HG03159 (cell line): ENCODE results near the gene ASB10.
A peak's percentile ranks its signal among the peaks of the same experiment; 100 is the strongest.

ENCODE experiments used
- ATAC-seq: cut with Tn5 transposase; IDR thresholded peaks from one replicate; pipeline ENCODE4 v1.9.1; 2021; ENCODE audit warnings: mild to moderate bottlenecking, moderate library complexity; ENCODE audit not compliant: unreplicated experiment

Gene ASB10

GRCh38 chr7:151186640-151187408 lies at the start of gene ASB10:
Gene ASB10 (minus strand): TSS chr7:151187250. CDS start chr7:151187130, 120 bp downstream.
- no peak for ATAC-seq

DNA sequence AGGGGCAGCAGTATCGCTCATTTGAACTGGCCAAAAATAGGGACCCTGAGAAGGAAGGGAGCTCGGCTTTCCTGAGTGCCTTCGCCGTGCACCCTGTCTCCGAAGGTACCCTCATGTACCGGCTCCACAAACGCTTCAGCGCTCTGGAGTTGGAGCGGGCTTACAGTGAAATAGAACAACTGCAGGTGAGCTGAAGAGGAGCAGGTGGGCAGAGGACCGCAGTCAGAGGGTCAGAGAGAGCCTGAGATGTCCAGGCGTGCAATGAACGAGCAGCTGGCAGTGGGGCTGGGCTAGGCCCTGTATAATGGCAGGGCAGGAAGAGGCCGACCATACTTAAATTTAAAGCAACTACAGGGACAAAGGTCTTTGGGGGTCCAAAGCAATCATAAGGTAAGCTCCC lies 49.4 kb upstream of the ASB10 start:
- ATAC-seq, result no peak

DNA sequence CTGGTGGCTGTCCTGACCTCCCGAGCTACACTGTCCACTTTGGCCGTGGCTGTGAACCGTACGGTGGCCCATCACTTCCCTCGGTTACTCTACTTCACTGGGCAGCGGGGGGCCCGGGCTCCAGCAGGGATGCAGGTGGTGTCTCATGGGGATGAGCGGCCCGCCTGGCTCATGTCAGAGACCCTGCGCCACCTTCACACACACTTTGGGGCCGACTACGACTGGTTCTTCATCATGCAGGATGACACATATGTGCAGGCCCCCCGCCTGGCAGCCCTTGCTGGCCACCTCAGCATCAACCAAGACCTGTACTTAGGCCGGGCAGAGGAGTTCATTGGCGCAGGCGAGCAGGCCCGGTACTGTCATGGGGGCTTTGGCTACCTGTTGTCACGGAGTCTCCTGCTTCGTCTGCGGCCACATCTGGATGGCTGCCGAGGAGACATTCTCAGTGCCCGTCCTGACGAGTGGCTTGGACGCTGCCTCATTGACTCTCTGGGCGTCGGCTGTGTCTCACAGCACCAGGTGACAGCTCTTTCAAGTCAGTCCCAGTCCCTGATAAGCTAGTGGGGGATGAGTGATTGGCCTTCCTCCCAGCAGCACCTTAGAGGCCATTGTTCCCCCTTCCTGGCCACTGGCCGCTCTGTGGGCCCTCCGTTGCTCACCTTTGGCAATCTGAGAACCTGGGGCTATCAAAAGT lies 48.2 kb upstream of the ASB10 start:
- no peak for ATAC-seq

DNA sequence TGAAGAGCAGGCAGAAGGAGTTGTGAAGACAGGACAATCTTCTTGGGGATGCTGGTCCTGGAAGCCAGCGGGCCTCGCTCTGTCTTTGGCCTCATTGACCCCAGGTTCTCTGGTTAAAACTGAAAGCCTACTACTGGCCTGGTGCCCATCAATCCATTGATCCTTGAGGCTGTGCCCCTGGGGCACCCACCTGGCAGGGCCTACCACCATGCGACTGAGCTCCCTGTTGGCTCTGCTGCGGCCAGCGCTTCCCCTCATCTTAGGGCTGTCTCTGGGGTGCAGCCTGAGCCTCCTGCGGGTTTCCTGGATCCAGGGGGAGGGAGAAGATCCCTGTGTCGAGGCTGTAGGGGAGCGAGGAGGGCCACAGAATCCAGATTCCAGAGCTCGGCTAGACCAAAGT lies 46.8 kb upstream of the ASB10 start:
- no peak for ATAC-seq

DNA sequence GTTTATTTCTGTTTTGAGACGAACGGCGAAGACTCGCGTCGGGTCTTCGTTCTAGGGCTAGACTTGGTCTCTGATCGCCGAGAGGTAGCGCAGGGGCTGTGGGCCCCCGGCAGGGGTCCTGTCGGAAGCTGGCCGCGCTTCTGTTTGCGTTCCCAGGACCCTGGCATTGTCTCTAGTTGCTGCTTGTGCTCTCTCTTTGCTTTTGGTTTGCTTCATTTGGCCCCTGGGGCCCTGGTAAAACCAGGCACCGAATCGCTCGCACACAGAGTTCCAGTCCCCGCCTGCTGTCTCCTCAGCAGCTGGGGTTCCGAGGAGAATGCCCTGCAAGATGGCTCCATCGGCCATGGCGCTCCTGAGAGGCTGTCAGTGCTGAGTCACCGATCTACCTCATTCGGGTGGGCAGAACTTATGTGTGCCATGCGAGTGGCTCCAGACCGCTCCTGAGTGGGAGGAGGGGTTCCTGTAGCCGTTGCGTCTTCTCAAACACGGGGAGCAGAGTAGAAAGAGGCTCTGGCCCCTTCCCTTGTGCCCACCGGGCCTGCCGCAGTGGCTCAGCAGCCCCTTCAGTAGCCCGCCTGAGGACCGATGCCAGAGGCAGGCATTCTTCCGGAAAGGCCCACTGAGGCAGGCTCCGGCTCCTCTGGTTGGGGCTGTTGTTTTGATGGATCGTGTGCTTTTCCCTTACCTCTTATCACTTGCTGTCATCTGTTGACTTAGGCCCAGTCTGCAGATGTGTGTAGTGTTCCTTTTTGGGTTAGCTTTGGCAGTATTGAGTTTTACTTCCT lies 46.1 kb upstream of the ASB10 start:
- ATAC-seq, result peak; percentile 29

DNA sequence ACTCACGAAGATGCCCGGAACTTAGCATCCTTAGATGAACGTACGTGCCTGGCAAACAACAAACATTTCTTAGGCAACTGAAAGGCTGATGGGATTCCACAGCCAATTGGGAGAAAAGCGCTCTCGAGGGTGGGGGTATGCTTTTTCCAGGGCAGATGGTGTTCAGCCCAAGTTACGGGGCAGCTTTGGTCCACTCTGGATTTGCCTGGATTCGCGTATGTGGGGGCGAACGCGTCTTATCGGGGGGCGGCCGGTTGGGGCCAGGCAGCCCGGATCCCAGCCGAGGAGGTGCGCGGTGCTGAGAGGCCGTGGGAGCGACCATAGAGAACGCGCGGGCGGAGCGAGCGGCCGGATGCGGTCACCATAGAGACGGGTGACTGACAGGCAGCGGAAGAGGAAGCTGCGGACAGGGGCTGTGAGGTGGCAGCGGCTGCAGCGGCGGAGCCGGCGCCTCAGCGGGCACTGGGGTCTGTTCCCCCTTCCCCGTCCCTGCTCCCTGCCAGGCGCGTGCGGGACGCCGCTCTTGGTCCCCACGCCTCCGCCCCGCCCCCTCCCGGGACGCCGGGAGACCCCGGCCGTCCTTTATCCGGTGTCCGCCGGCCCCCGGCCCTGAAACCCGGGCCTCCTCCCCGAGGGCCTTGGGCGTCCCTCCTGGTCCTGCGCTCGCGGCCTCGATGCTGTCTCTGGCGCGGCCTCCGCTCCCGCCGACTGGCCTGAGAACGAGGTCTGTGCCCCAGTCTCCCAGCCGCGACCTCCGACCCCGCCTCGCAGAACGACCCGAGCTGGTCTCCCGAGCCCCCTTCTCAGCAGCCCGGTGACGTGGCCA lies 45.3 kb upstream of the ASB10 start, which contains the start of gene CHPF2:
CHPF2 (plus strand) TSS at position 393 of the 826 bp plus-strand sequence. CDS start 1,529 bp downstream, outside the sequence.
- ATAC-seq, result peak; percentile 97

DNA sequence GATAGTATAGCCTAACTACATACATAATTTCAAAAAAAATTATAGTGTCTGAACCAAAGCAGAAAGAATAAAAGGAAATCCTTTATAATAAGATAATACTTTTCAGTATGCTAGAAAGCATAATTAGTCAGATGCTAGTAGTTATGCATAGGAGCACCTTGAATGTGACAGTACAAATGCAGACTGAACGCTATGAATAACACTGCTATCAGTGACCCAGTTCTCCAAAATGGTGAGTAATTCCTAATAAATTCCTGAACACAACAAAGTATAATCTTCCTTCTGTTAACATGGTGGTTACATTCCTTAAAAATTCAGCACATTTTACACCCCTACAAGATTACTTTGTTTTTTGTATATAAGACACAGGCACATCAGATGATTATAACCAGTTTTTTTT lies 44.0 kb upstream of the ASB10 start:
- ATAC-seq, result no peak

DNA sequence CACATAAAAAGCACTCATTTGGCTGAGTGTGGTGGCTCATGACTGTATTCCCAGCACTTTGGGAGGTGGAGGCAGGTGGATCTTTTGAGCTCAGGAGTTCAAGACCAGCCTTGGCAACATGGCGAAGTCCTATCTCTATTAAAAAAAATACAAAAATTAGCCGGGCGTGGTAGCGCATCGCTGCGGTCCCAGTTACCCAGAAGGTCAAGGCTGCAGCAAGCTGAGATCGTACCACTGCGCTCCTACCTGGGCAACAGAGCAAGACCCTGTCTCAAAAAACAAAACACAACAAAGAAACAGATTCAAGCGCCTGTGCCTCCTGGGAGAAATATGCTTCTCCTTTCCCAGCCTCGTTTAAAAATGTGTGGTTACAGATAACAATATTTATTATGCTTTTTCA lies 42.2 kb upstream of the ASB10 start:
- no peak for ATAC-seq

DNA sequence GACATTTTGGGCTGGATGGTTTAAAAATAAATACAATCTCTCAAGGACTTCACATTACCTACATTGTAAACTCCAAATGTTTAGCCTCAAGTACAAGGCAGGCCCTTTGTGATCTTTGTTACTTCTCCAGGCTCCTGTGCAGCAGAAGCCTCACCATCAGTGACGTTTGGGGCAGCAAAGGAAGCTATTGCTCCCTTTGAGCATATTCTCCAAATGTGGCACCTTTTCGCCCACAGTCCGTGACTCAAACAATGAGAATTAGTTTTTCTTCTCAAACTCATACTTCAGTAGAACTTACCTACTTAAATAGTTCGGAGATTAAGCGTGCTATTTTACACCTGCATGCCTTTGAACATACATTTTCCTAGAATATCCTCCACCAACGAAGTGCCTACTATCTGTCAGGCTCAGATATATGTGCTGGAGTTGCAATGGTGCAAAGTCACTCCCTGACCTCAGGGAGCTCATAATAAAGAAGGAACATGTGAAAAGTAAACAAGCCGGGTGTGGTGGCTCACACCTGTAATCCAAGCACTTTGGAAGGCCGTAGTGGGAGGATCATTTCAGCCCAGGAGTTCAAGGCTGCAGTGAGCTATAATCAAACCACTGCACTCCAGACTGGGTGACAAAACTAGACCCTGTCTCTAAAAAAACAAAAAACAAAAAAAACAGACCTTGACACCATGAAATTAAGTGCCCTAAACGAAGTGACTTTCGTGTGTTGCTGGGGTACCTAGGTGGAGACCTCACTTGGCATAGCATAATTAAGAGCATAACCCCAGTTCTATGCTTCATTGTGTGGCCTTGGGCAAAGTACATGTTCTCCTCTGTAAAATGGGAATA lies 41.2 kb upstream of the ASB10 start:
- ATAC-seq, result no peak

DNA sequence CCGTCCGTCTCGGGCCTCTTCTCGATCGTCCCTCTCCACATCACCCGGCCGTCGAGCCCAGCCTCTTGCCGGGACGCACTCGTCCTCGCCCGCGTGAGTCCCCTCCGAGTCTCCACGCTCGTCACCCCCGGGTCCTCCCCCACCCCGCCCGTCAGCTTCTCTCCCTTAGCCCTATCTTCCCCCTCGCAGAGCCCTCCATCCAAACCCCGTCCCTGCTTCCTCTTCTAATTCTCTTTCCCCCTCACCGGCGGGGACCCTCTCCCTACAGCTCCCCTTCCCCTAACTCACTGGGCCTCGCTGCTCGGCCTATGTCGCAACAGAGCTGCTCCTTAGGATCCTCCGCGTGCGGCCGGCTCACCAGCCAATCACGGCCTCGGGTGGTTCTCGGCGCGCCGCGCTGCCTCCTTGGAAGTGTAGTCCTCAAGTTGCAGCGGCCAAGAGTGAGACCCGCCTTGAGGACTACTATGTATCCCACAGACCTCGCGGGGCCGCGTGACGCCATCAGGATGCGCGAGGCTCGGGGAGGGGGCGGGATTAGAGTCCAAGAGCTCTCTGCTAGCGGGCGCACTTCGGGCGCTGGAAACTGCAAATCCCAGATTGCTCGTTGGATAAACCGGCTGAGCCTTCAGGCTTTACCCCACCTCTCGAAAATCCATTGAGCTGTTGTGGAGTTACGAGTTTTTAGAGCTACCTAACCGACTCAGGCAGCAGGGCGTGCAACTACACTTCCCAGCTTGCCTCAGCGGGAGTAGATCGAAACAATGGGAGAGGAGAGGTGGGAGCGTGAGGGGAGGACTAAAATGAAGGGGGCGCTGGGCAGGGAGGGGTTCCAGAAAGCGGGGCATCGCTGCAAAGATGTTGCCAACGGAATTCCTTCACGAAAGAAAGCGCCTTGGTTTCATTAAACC lies 40.1 kb upstream of the ASB10 start, which contains the start of gene ABCF2:
ABCF2 (minus strand) TSS at position 331 of the 908 bp plus-strand sequence. CDS start 747 bp downstream, outside the sequence.
- ATAC-seq, result peak; percentile 99

DNA sequence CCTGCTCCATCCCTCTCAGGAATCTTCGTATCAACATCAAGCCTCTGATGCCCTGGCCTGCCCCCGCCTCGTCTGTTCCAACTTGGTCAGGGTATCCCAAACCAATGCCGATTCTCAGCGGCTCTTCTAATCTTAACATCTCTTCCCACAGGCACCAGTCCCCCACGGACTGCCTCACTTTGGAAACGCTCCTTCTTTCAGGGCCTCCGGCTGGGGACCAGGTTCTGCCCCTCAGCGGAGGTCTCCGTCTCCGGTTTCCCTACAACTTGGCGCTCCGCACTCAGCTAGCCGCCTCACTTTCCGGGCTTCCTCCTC lies 39.5 kb upstream of the ASB10 start:
- peak; percentile 13 for ATAC-seq

DNA sequence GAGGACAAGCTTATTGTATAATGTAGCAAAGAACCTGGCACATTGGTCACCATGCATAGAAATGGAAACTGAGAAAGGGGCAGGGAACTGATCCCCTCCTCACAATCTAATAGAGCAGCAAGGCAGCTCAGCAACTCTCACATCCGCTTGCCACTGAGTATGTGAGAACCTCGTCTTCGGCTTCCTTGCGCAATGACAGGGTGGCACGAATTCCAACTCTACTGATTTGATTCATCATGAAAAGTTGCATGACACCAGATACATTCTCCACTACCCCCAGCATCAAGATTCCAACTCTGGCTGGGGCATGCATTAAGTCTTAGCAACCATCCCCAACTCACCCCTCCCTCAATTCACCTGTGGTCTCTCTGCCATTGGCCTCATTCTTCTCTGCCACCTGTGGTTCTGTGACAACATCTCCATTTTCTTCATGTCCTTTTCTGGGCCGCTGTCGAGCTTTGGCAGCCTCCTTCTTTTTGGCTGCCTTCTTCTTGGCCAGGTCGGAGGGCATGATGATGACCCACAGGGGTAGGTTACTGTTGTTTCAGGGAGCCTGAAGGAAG lies 39.0 kb upstream of the ASB10 start:
- ATAC-seq, result no peak

DNA sequence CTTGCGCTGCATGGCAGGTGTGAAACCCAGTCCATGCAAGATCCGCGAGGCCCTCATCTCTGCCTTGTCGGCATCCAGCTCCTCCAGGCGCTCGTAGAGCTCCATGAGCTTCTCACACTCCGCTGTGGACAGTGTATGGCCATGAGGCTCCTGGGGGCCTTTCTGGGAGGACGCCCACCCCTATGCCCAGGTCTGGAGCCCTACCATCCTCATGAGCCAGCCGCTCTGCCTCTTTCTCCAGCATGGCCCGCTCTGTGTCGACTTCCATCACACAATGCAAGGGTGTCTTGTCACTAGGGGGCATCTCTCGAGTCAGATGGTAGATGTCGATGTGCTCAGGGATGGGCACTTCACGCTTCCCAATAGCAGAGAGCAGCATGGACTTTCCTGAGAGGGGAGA lies 36.7 kb upstream of the ASB10 start:
- no peak for ATAC-seq

GRCh38 chr7:151218170-151218569 lies 31.1 kb upstream of the ASB10 start:
- no peak for ATAC-seq

- ATAC-seq, result no peak
Observed at GRCh38 chr7:151215396-151215795, 28.3 kb upstream of the ASB10 start.

DNA sequence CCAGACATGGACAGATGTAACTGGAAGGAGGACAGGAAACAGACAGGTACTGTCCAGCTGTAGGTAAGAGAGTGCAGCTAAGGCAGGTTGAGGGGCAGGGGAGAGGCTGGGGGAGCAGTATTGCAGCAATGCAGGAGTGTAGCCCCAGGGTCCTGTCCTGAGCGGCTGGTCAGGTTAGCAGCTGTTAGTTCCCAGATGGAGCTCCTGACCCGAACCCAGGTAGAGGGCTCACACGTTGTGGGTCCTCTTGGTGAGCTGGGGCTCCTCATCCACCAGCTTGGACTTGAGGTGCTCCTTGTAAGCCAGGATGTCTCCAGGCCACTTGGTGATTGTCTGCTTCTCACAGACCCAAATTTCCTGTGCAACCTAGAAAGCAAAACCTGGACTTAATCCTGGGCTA lies 26.8 kb upstream of the ASB10 start:
- no peak for ATAC-seq

DNA sequence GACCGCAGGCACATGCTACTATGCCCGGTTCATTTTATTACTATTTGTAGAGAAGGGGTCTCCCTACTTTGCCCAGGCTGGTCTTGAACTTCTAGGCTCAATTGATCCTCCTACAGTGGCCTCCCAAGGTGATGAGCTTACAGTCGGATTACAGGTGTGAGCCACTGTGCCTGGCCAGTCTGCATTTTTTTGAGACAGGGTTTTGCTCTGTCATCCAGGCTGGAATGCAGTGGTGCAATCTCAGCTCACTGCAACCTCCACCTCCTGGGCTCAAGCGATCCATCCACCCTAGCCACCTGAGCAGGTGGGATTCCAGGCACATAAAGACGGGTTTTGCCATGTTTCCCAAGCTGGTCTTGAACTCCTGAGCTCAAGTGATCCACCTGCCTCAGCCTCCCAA lies 25.6 kb upstream of the ASB10 start:
- no peak for ATAC-seq

DNA sequence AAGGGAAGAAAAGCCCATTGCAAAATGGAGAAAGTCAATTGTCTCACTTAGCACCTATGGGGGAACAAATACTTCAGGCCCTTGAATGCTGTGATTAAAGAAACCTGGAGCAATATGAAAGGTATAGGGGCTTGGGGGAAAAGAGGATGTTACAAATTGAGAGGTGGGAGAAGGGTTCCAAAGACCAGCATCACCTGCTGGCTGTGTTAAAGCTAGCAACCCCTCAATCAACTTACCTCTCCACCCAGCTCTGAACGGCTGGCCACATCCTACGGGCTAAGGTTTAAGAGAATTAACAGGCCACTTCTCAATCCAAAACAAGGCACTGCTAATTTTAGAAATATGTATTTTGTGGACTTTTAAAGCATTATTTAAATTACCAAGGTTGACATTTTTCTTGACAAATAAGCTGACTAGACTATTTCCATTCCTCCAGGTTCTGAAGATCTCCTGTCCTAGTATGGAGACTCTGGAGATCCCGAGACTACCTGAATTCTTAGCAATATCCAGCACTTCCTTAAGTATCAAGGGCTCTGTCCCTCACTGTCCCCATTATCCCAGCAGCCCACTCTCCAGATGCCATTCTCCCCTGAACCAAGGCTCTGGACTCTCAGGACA lies 24.2 kb upstream of the ASB10 start:
- ATAC-seq, result no peak
